Keratinocyte (primary cell): ENCODE results near the gene EFR3B. TPM values are rescaled to one million over a fixed set of nuclear protein-coding genes. Genes with fewer than 3 reads are reported as not detected.
A peak's percentile ranks its signal among the peaks of the same experiment; 100 is the strongest.

Experiments used
- DNase-seq: peaks from one replicate; pipeline ENCODE4 v3.0.0-alpha.2; 2011; ENCODE audit warnings: low read depth, missing footprints, low spot score
- FAIRE-seq: peaks from 2 replicates; lab custom pipeline; 2011; peaks lifted over from hg19 to GRCh38; lab: Jason Lieb, UNC
- H2AFZ ChIP-seq: 2 replicates; pipeline ENCODE4 v1.6.0; 2012; ENCODE audit warnings: low read length, control low read depth, inconsistent platforms; ENCODE audit not compliant: control insufficient read depth
- H3K27ac ChIP-seq: 2 replicates; pipeline ENCODE4 v1.5.1; 2011; ENCODE audit warnings: low read length; ENCODE audit not compliant: control insufficient read depth, insufficient read depth
- H3K27me3 ChIP-seq: 3 replicates; pipeline ENCODE4 v1.6.0; 2011; ENCODE audit warnings: low read length; ENCODE audit not compliant: control insufficient read depth, insufficient read depth; ENCODE audit errors: extremely low read depth
- H3K36me3 ChIP-seq, 2 experiments: 2 replicates in 1 of 2; 3 replicates in 1 of 2; pipeline ENCODE4 v1.5.1; 2011; ENCODE audit warnings: low read length in 2 of 2, mild to moderate bottlenecking in 1 of 2; ENCODE audit not compliant: control insufficient read depth in 2 of 2, insufficient read depth in 2 of 2; ENCODE audit errors: extremely low read depth in 1 of 2
- H3K4me1 ChIP-seq: 3 replicates; pipeline ENCODE4 v1.5.1; 2011; ENCODE audit warnings: low read length; ENCODE audit not compliant: control insufficient read depth, insufficient read depth; ENCODE audit errors: extremely low read depth
- H3K4me2 ChIP-seq: 3 replicates; pipeline ENCODE4 v1.6.0; 2011; ENCODE audit warnings: low read depth, low read length; ENCODE audit not compliant: control insufficient read depth, insufficient read depth; ENCODE audit errors: extremely low read depth
- H3K4me3 ChIP-seq, 3 experiments: fragments of 200-600 bp in 1 of 3; sonication (generic) in 1 of 3; 2 replicates in 2 of 3; 3 replicates in 1 of 3; pipeline ENCODE4 v1.5.1; 2011 to 2016; ENCODE audit warnings: low read length in 3 of 3, mild to moderate bottlenecking in 3 of 3, control low read depth in 2 of 3, inconsistent platforms in 1 of 3, low read depth in 1 of 3, mixed read lengths in 1 of 3, mixed run types in 1 of 3, moderate library complexity in 1 of 3; ENCODE audit not compliant: control insufficient read depth in 2 of 3, insufficient read depth in 2 of 3; ENCODE audit errors: extremely low read depth in 1 of 3
- H3K79me2 ChIP-seq: 2 replicates; pipeline ENCODE4 v1.6.0; 2012; ENCODE audit warnings: low read length; ENCODE audit not compliant: control insufficient read depth, insufficient read depth
- H3K9ac ChIP-seq: 3 replicates; pipeline ENCODE4 v1.6.0; 2011; ENCODE audit warnings: low read length; ENCODE audit not compliant: control insufficient read depth, insufficient read depth; ENCODE audit errors: extremely low read depth
- H3K9me1 ChIP-seq: 3 replicates; pipeline ENCODE4 v1.6.0; 2011; ENCODE audit warnings: low read length; ENCODE audit not compliant: control insufficient read depth, insufficient read depth; ENCODE audit errors: extremely low read depth
- H3K9me3 ChIP-seq: 2 replicates; pipeline ENCODE4 v1.5.1; 2012; ENCODE audit warnings: low read depth, low read length; ENCODE audit not compliant: control insufficient read depth
- H4K20me1 ChIP-seq: 3 replicates; pipeline ENCODE4 v1.6.0; 2011; ENCODE audit warnings: low read length; ENCODE audit not compliant: control insufficient read depth, insufficient read depth; ENCODE audit errors: extremely low read depth
- EZH2 ChIP-seq: IDR thresholded peaks from one replicate; pipeline ENCODE4 v1.6.1; 2012; ENCODE audit warnings: inconsistent platforms, mild to moderate bottlenecking, low read length, moderate library complexity
- dilution Hi-C: fragments of 300-500 bp; cut with MboI; formaldehyde crosslinking; loops from one replicate; pipeline ENCODE4 v1.7.0; 2020; ENCODE audit warnings: low sequenced_read_pairs; ENCODE audit not compliant: extremely low pct_ligation_motif_present
- polyA plus RNA-seq, 5 experiments: library from polyadenylated mRNA; depleted of rRNA in 3 of 5; stranded (reverse) in 3 of 5; stranded (forward) in 1 of 5; unstranded in 1 of 5; fragments of >200 nt; gene quantifications; 1 replicate in 1 of 5; 2 replicates in 3 of 5; 3 replicates in 1 of 5; pipeline versions ENCODE4 v1.2.1 to v1.2.3, GENCODE V29; 2011 to 2012; ENCODE audit warnings: missing spikeins in 2 of 5, low read depth in 1 of 5, low replicate concordance in 1 of 5
- TF ChIP-seq, protein P1 (sequence below), 3 experiments: IDR thresholded peaks in 1 of 3; conservative IDR thresholded peaks in 1 of 3; optimal IDR thresholded peaks in 1 of 3; 2 replicates in 2 of 3; 3 replicates in 1 of 3; pipeline versions ENCODE3 to v1.5.1; 2011; ENCODE audit warnings: low read length in 3 of 3, mild to moderate bottlenecking in 3 of 3, moderate library complexity in 2 of 3, control low read depth in 1 of 3, inconsistent platforms in 1 of 3; ENCODE audit not compliant: insufficient read depth in 2 of 3; ENCODE audit errors: extremely low read depth in 1 of 3

EFR3B gene
- polyA plus RNA-seq, 1 donor (not counting 4 experiments of a cell fraction or from before 2014, with no cell fraction given): 0.09 TPM

DNA sequence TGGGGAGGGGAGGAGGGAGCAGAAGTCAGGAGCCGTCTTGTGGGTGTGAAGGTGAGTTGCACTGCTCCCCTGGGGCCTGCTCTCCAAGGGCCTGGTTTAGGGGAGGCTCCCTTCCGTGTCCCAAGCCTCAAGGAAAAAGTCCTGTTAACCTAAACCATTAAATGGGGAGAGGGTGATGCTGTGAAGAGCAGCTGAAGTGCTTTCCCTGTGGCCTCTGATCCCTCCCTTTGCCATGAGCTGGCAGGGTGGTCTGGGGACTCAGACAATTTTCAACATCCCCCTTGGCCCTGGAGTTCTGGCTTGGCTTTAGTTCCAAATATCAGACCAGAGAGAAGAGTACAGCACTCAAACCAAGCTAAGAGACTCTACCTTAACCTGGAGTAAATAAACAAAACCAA, 127.2 kb downstream of the EFR3B start:
- peaks cover 38% of the 10 kb centered on the region for H3K27me3 ChIP-seq
- H3K9me1 ChIP-seq: no peaks in the 10 kb centered on the region
- H3K36me3 ChIP-seq: no peaks in the 10 kb centered on the region
- H3K4me1 ChIP-seq: peaks cover 4% of the 10 kb centered on the region
- H3K9ac ChIP-seq: no peak overlapping the region
- no peak overlapping the region for H2AFZ ChIP-seq
- FAIRE-seq: no peak
- H3K4me2 ChIP-seq: peak overlapping the region; percentile 84
- H3K4me3 ChIP-seq: peak overlapping the region in 1 of 3 experiments; percentile 42
- H4K20me1 ChIP-seq: no peaks in the 10 kb centered on the region
- no peak for DNase-seq
- TF ChIP-seq, protein P1, sequence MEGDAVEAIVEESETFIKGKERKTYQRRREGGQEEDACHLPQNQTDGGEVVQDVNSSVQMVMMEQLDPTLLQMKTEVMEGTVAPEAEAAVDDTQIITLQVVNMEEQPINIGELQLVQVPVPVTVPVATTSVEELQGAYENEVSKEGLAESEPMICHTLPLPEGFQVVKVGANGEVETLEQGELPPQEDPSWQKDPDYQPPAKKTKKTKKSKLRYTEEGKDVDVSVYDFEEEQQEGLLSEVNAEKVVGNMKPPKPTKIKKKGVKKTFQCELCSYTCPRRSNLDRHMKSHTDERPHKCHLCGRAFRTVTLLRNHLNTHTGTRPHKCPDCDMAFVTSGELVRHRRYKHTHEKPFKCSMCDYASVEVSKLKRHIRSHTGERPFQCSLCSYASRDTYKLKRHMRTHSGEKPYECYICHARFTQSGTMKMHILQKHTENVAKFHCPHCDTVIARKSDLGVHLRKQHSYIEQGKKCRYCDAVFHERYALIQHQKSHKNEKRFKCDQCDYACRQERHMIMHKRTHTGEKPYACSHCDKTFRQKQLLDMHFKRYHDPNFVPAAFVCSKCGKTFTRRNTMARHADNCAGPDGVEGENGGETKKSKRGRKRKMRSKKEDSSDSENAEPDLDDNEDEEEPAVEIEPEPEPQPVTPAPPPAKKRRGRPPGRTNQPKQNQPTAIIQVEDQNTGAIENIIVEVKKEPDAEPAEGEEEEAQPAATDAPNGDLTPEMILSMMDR (optimal IDR thresholded peaks at IDR 0.05 in 1 of 3, IDR thresholded peaks at IDR 0.05 in 1 of 3, conservative IDR thresholded peaks at IDR 0.05 in 1 of 3; ENCODE audit: extremely low read depth in 1 of 3, insufficient read depth in 2 of 3, low read length in 3 of 3): no peak
- TF ChIP-seq EZH2: peak; percentile 88
- dilution Hi-C loops: no loop called here
- H3K27ac ChIP-seq: no peak overlapping the region
- H3K79me2 ChIP-seq: no peaks in the 10 kb centered on the region
- no peaks in the 10 kb centered on the region for H3K9me3 ChIP-seq

DNA sequence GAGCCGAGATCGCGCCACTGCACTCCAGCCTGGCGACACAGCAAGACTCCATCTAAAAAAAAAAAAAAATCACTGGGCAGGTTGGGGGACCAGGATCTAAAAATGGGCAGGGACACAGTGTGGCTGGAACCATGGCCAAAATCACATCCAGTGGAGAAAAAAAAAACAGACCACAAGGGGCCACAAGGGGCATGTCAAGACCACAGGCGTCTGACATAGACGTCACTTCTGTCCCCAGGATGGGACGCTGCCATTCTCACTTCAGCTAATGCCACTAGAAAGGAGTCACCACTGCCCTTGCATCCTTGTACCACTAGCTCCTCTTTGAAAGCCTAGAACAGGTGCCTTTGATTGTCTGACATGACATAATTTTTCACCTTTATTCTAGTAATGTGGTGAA, 129.0 kb downstream of the EFR3B start:
- Histone ChIP-seq H3K27me3 (peaks cover 39% of the 10 kb centered on the region), H3K4me1 (peaks cover 4% of the 10 kb centered on the region), H3K27ac (no peak overlapping the region), H3K9me1 (no peaks in the 10 kb centered on the region), H3K4me3 (no peak overlapping the region), H4K20me1 (no peaks in the 10 kb centered on the region), H3K9me3 (no peaks in the 10 kb centered on the region), H3K9ac (no peak overlapping the region), H3K4me2 (no peak overlapping the region), H3K36me3 (no peaks in the 10 kb centered on the region), H3K79me2 (no peaks in the 10 kb centered on the region), H2AFZ (no peak overlapping the region)
- TF ChIP-seq, protein P1 (optimal IDR thresholded peaks at IDR 0.05 in 1 of 3, IDR thresholded peaks at IDR 0.05 in 1 of 3, conservative IDR thresholded peaks at IDR 0.05 in 1 of 3; ENCODE audit: extremely low read depth in 1 of 3, insufficient read depth in 2 of 3, low read length in 3 of 3): no peak
- TF ChIP-seq EZH2: no peak
- DNase-seq (no peak), FAIRE-seq (no peak)
- dilution Hi-C loops: no loop called here
